ENCODE data around the gene PLCB1. TPM values are rescaled to one million over a fixed set of nuclear protein-coding genes. Genes with fewer than 3 reads are reported as not detected.

Gene PLCB1
- total RNA-seq, 1 donor: 13.4 TPM

GRCh38 chr20:8306937-8307336 lies 174.9 kb downstream of the PLCB1 start:
- Histone ChIP-seq H3K27me3 (ENCODE audit: insufficient read depth, low read length) (no peaks in the 10 kb centered on the region), H4K20me1 (ENCODE audit: insufficient read depth, low read length) (no peaks in the 10 kb centered on the region), H2AFZ (ENCODE audit: low read length) (no peak overlapping the region), H3K4me2 (ENCODE audit: insufficient read depth, low read length) (no peak overlapping the region), H3K27ac (ENCODE audit: low read depth, low read length) (no peak overlapping the region), H3K4me3 (ENCODE audit: insufficient read depth, low read length) (no peak overlapping the region), H3K36me3 (ENCODE audit: insufficient read depth, low read length) (no peaks in the 10 kb centered on the region), H3K79me2 (ENCODE audit: insufficient read depth, low read length) (no peaks in the 10 kb centered on the region), H3K9me3 (ENCODE audit: low read depth, low read length) (no peaks in the 10 kb centered on the region), H3K4me1 (ENCODE audit: insufficient read depth, low read length) (no peaks in the 10 kb centered on the region)
- no peak for DNase-seq (ENCODE audit: insufficient read length, low spot score, missing footprints)
- TF ChIP-seq CTCF (IDR thresholded peaks at IDR 0.05; ENCODE audit: extremely low read depth, low read depth, low read length): no peak

DNA sequence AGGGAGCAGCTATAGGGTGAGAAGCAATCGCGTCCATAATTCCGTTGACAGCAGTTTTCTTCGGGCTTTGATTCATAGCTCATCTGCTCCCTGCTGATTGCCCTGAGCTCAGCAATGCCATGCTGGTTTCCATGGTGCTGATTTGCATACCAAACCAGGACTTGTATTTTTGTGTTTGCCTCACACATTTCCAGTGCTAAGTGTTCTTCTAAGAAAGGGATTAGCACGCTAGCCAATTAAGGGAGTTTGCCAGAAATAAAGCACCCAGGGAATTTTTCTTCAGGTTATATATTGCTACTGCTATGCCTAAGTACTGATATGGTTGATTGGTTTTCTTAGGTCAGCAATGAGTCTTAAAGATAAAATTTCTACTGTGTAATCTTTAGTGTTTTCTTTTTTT lies 177.6 kb downstream of the PLCB1 start:
- Histone ChIP-seq H3K9me3 (ENCODE audit: low read depth, low read length) (no peaks in the 10 kb centered on the region), H3K36me3 (ENCODE audit: insufficient read depth, low read length) (no peaks in the 10 kb centered on the region), H3K27ac (ENCODE audit: low read depth, low read length) (no peak overlapping the region), H3K4me2 (ENCODE audit: insufficient read depth, low read length) (no peak overlapping the region), H3K27me3 (ENCODE audit: insufficient read depth, low read length) (no peaks in the 10 kb centered on the region), H3K4me1 (ENCODE audit: insufficient read depth, low read length) (no peaks in the 10 kb centered on the region), H3K79me2 (ENCODE audit: insufficient read depth, low read length) (no peaks in the 10 kb centered on the region), H3K4me3 (ENCODE audit: insufficient read depth, low read length) (no peak overlapping the region), H2AFZ (ENCODE audit: low read length) (no peak overlapping the region), H4K20me1 (ENCODE audit: insufficient read depth, low read length) (no peaks in the 10 kb centered on the region)
- no peak for DNase-seq (ENCODE audit: insufficient read length, low spot score, missing footprints)
- TF ChIP-seq CTCF (IDR thresholded peaks at IDR 0.05; ENCODE audit: extremely low read depth, low read depth, low read length): no peak

- no peak overlapping the region for H3K4me3 ChIP-seq (ENCODE audit: insufficient read depth, low read length)
- no peaks in the 10 kb centered on the region for H3K27me3 ChIP-seq (ENCODE audit: insufficient read depth, low read length)
- H4K20me1 ChIP-seq (ENCODE audit: insufficient read depth, low read length): no peaks in the 10 kb centered on the region
- no peaks in the 10 kb centered on the region for H3K79me2 ChIP-seq (ENCODE audit: insufficient read depth, low read length)
- TF ChIP-seq CTCF (IDR thresholded peaks at IDR 0.05; ENCODE audit: extremely low read depth, low read depth, low read length): no peak
- no peak for DNase-seq (ENCODE audit: insufficient read length, low spot score, missing footprints)
- no peaks in the 10 kb centered on the region for H3K36me3 ChIP-seq (ENCODE audit: insufficient read depth, low read length)
- H3K4me1 ChIP-seq (ENCODE audit: insufficient read depth, low read length): no peaks in the 10 kb centered on the region
- no peak overlapping the region for H3K4me2 ChIP-seq (ENCODE audit: insufficient read depth, low read length)
- H2AFZ ChIP-seq (ENCODE audit: low read length): no peak overlapping the region
- H3K27ac ChIP-seq (ENCODE audit: low read depth, low read length): no peak overlapping the region
- H3K9me3 ChIP-seq (ENCODE audit: low read depth, low read length): no peaks in the 10 kb centered on the region
These were observed 178.6 kb downstream of the PLCB1 start for GRCh38 chr20:8310618-8311017.

GRCh38 chr20:8313073-8313472 lies 181.0 kb downstream of the PLCB1 start:
- Histone ChIP-seq H3K27me3 (ENCODE audit: insufficient read depth, low read length) (no peaks in the 10 kb centered on the region), H3K36me3 (ENCODE audit: insufficient read depth, low read length) (no peaks in the 10 kb centered on the region), H3K27ac (ENCODE audit: low read depth, low read length) (no peak overlapping the region), H3K4me2 (ENCODE audit: insufficient read depth, low read length) (no peak overlapping the region), H3K9me3 (ENCODE audit: low read depth, low read length) (no peaks in the 10 kb centered on the region), H3K4me1 (ENCODE audit: insufficient read depth, low read length) (no peaks in the 10 kb centered on the region), H3K79me2 (ENCODE audit: insufficient read depth, low read length) (no peaks in the 10 kb centered on the region), H3K4me3 (ENCODE audit: insufficient read depth, low read length) (no peak overlapping the region), H2AFZ (ENCODE audit: low read length) (no peak overlapping the region), H4K20me1 (ENCODE audit: insufficient read depth, low read length) (no peaks in the 10 kb centered on the region)
- no peak for TF ChIP-seq CTCF (IDR thresholded peaks at IDR 0.05; ENCODE audit: extremely low read depth, low read depth, low read length)
- no peak for DNase-seq (ENCODE audit: insufficient read length, low spot score, missing footprints)
